LNCaP clone FGC (cell line): ENCODE results near the gene SLC44A5.
"Not testable (repeated sequence)": the region's sequence is repeated elsewhere in the genome, so short reads cannot be mapped to it uniquely, and the experiment has no call there.

ENCODE experiments used
- DNase-seq: peaks from one replicate; pipeline ENCODE4 v3.0.0-alpha.2; 2011; ENCODE audit warnings: low read depth
- H3K4me3 ChIP-seq: 2 replicates; pipeline ENCODE4 v1.5.1; 2011; ENCODE audit warnings: mild to moderate bottlenecking, low read depth, low read length, control low read depth
- CTCF ChIP-seq: IDR thresholded peaks from 2 replicates; pipeline ENCODE4 v1.5.1; 2012; ENCODE audit warnings: mild to moderate bottlenecking; ENCODE audit not compliant: control insufficient read depth, insufficient read depth; ENCODE audit errors: extremely low read depth

The SLC44A5 gene

GRCh38 chr1:75415187-75415586, 195.7 kb downstream of the SLC44A5 start:
- DNase-seq, result no peak
- no peak for TF ChIP-seq CTCF
- no peak overlapping the region for H3K4me3 ChIP-seq

- no peak overlapping the region for H3K4me3 ChIP-seq
- no peak for TF ChIP-seq CTCF
Measured at GRCh38 chr1:75412616-75413015, 198.3 kb downstream of the SLC44A5 start.

DNA sequence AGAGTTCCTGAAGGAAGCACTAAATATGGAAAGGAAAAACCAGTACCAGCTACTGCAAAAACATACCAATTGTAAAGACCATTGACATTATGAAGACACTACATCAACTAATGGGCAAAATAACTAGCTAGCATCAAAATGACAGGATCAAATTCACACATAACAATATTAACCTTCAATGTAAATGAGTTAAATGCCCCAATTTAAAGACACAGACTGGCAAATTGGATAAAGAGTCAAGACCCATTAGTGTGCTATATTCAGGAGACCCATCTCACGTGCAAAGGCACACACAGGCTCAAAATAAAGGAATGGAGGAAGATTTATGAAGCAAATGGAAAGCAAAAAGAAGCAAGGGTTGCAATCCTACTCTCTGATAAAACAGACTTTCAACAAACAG, 206.2 kb downstream of the SLC44A5 start:
- not testable (repeated sequence) for H3K4me3 ChIP-seq, DNase-seq

More at GRCh38 chr1:75412616-75413015, 198.3 kb downstream of the SLC44A5 start:
- DNase-seq, result no peak

DNA sequence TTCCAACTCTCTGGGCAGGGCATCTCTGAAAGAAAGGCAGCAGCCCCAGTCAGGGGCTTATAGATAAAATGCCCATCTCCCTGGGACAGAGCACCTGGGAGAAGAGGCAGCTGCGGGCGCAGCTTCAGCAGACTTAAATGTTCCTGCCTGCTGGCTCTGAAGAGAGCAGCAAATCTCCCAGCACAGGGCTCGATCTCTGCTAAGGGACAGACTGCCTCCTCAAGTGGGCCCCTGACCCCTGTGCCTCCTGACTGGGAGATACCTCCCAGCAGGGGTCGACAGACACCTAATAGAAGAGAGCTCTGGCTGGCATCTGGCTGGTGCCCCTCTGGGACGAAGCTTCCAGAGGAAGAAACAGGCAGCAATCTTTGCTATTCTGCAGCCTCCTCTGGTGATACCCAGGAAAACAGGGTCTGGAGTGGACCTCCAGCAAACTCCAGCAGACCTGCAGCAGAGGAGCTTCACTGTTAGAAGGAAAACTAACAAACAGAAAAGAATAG, 207.7 kb downstream of the SLC44A5 start:
- not testable (repeated sequence) for DNase-seq

DNA sequence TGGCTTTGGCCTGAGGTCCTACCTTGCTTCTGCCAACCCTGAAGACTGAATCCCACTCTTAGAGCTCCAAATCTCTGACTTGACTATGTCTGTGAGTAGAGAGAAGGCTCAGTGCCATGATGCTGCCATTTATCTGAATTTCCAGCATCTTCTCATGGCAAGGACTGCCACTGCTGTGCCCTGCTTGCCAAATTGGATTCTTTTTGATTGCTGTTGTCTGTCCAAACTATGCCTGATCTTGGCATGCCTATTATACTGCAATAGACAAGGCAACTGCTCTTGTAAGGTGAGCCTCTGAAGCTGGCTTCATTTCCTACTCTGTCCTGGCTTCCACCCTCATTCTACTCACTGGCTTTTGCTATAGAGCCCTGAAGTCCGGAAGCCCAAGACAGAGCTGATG, 210.2 kb downstream of the SLC44A5 start:
- TF ChIP-seq CTCF, result no peak
- DNase-seq, result no peak
- H3K4me3 ChIP-seq, result no peak overlapping the region

More for the DNA sequence above, 207.7 kb downstream of the SLC44A5 start:
- not testable (repeated sequence) for H3K4me3 ChIP-seq

- H3K4me3 ChIP-seq, result no peak overlapping the region
- no peak for DNase-seq
- no peak for TF ChIP-seq CTCF
Measured at GRCh38 chr1:75396745-75397144, 214.2 kb downstream of the SLC44A5 start.

GRCh38 chr1:75396260-75396659, 214.7 kb downstream of the SLC44A5 start:
- H3K4me3 ChIP-seq, result no peak overlapping the region
- TF ChIP-seq CTCF, result no peak
- DNase-seq, result no peak

GRCh38 chr1:75394386-75395139, 216.4 kb downstream of the SLC44A5 start:
- H3K4me3 ChIP-seq, result no peak overlapping the region
- no peak for DNase-seq
- TF ChIP-seq CTCF, result no peak
